Mammary microvascular endothelial cell (primary cell): Measurements from ENCODE around the gene GRIP2. TPM values are rescaled to one million over a fixed set of nuclear protein-coding genes. Genes with fewer than 3 reads are reported as not detected.

Experiments
- total RNA-seq: library from RNA; depleted of rRNA; stranded (reverse); fragments of >200 nt; gene quantifications from 2 replicates; pipeline ENCODE4 v1.2.3, GENCODE V29; 2015

GRIP2 gene
- not detected in 2 replicates for total RNA-seq

DNA sequence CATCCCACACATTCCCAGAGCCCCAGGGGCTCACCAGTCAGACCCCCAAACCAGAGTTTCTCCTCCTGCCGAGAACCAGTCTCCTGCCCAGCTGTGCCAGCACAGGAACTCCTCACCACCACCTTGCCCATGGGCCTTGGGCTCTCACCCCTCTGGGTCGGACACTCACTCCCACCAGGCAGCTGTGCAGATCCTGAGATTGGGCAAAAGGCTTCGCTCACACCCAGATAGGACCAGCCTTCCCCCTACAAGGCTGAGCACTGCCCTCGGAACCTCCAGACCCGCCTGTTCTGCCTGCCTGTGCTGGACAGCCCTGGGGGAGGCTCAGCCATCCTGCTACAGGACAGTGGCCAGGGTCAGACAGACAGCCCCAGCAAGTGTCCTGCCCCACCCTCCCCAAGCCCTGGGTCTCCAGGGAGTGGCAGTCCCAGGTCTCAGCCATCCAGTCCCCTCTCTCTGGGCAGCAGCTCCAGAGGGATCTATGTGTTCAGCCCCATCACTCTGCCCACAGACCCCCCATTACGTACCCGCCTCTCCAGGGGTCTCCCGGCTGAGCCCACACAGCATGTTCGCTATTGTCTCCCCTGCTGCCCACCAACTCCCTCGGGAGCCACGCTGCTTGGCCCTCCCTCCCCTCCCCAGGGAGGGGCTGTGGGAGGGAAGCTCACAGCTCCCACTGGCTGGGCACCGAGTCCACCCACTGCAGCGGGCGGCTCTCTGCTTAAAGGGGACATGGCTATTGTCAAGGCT, at the start of gene GRIP2:
Gene GRIP2 (minus strand): TSS at position 601 of the 750 bp plus-strand sequence. CDS start 34 bp downstream, at position 567.

Other genes starting within 250 kb of the GRIP2 start
- 18.1 and 19.3 TPM in 2 replicates for gene SLC6A6, start 137.7 kb downstream of the GRIP2 start, total RNA-seq
- 7.3 and 24.8 TPM in 2 replicates for gene CCDC174, start 111.4 kb upstream of the GRIP2 start, total RNA-seq
- gene C3orf20, start 134.8 kb upstream of the GRIP2 start, total RNA-seq = not detected in 2 replicates